Progenitor cell of endocrine pancreas (in vitro differentiated cells): ENCODE data around the gene CHPT1. TPM values are rescaled to one million over a fixed set of nuclear protein-coding genes. Genes with fewer than 3 reads are reported as not detected.
A peak's percentile ranks its signal among the peaks of the same experiment; 100 is the strongest.

Experiments
- DNase-seq: peaks from one replicate; pipeline ENCODE4 v3.0.0; 2021; ENCODE audit warnings: low spot score; ENCODE audit not compliant: unreplicated experiment
- H3K27ac Mint-ChIP-seq: 2 replicates; pipeline ENCODE4 v1.8.0; 2021; ENCODE audit warnings: mild to moderate bottlenecking, moderate library complexity, mixed read lengths
- H3K27me3 Mint-ChIP-seq: 2 replicates; pipeline ENCODE4 v1.8.0; 2021; ENCODE audit warnings: mixed read lengths
- H3K36me3 Mint-ChIP-seq: 2 replicates; pipeline ENCODE4 v1.8.0; 2022; ENCODE audit warnings: mixed read lengths; ENCODE audit not compliant: insufficient read depth
- H3K4me1 Mint-ChIP-seq: 2 replicates; pipeline ENCODE4 v1.8.0; 2021; ENCODE audit warnings: low read depth, mixed read lengths
- H3K4me3 Mint-ChIP-seq: 2 replicates; pipeline ENCODE4 v1.8.0; 2021; ENCODE audit warnings: low read depth, mild to moderate bottlenecking, moderate library complexity, mixed read lengths
- H3K9me3 Mint-ChIP-seq: 2 replicates; pipeline ENCODE4 v1.8.0; 2021; ENCODE audit warnings: low read depth, mixed read lengths
- CTCF ChIP-seq: fragments of 200-600 bp; sonication (generic); IDR thresholded peaks from one replicate; pipeline ENCODE4 v1.5.0; 2021; ENCODE audit warnings: antibody characterized with exemption, mild to moderate bottlenecking; ENCODE audit not compliant: unreplicated experiment
- total RNA-seq: library from RNA; stranded (reverse); gene quantifications from 2 replicates; pipeline ENCODE4 v1.2.1, GENCODE V29; 2021

CHPT1 gene
- total RNA-seq, 1 donor from 2014 or later = 15.2 TPM

- no peaks in the 10 kb centered on the region for H3K9me3 Mint-ChIP-seq
- no peaks in the 10 kb centered on the region for H3K27me3 Mint-ChIP-seq
- no peak overlapping the region for H3K4me3 Mint-ChIP-seq
- no peak for DNase-seq
- no peaks in the 10 kb centered on the region for H3K36me3 Mint-ChIP-seq
- no peak for TF ChIP-seq CTCF
- no peak overlapping the region for H3K27ac Mint-ChIP-seq
- peaks cover 4% of the 10 kb centered on the region for H3K4me1 Mint-ChIP-seq
These were observed 72.4 kb downstream of the CHPT1 start for GRCh38 chr12:101769865-101770264.

GRCh38 chr12:101772012-101772775, 74.8 kb downstream of the CHPT1 start:
- peaks cover 4% of the 10 kb centered on the region for H3K4me1 Mint-ChIP-seq
- H3K36me3 Mint-ChIP-seq = no peaks in the 10 kb centered on the region
- DNase-seq = no peak
- H3K27ac Mint-ChIP-seq = no peak overlapping the region
- H3K4me3 Mint-ChIP-seq = no peak overlapping the region
- no peaks in the 10 kb centered on the region for H3K27me3 Mint-ChIP-seq
- TF ChIP-seq CTCF = no peak
- no peaks in the 10 kb centered on the region for H3K9me3 Mint-ChIP-seq

GRCh38 chr12:101773650-101774162, 76.3 kb downstream of the CHPT1 start:
- DNase-seq = peak; percentile 35
- peak; percentile 95 for TF ChIP-seq CTCF
- no peak overlapping the region for H3K27ac Mint-ChIP-seq
- H3K27me3 Mint-ChIP-seq = no peaks in the 10 kb centered on the region
- H3K36me3 Mint-ChIP-seq = no peaks in the 10 kb centered on the region
- no peaks in the 10 kb centered on the region for H3K9me3 Mint-ChIP-seq
- H3K4me3 Mint-ChIP-seq = no peak overlapping the region
- peaks cover under 1% of the 10 kb centered on the region for H3K4me1 Mint-ChIP-seq

GRCh38 chr12:101775816-101776215, 78.4 kb downstream of the CHPT1 start:
- no peaks in the 10 kb centered on the region for H3K9me3 Mint-ChIP-seq
- no peak overlapping the region for H3K27ac Mint-ChIP-seq
- H3K4me3 Mint-ChIP-seq = no peak overlapping the region
- H3K4me1 Mint-ChIP-seq = no peaks in the 10 kb centered on the region
- H3K27me3 Mint-ChIP-seq = no peaks in the 10 kb centered on the region
- DNase-seq = no peak
- no peaks in the 10 kb centered on the region for H3K36me3 Mint-ChIP-seq
- TF ChIP-seq CTCF = no peak

- no peak for TF ChIP-seq CTCF
- no peaks in the 10 kb centered on the region for H3K9me3 Mint-ChIP-seq
- H3K4me3 Mint-ChIP-seq = no peak overlapping the region
- no peak overlapping the region for H3K27ac Mint-ChIP-seq
- H3K27me3 Mint-ChIP-seq = no peaks in the 10 kb centered on the region
- H3K36me3 Mint-ChIP-seq = no peaks in the 10 kb centered on the region
- H3K4me1 Mint-ChIP-seq = no peaks in the 10 kb centered on the region
- DNase-seq = no peak
These were observed 80.0 kb downstream of the CHPT1 start for GRCh38 chr12:101777485-101777884.
